ENCODE results near the gene VDR.

The VDR gene

GRCh38 chr12:47858511-47859266, 46.1 kb downstream of the VDR start:
- no peak for DNase-seq (ENCODE audit: low read depth)
- TF ChIP-seq CTCF (conservative IDR thresholded peaks at IDR 0.05; ENCODE audit: low read depth, low read length), result no peak
- H3K4me3 ChIP-seq (ENCODE audit: low read depth, low read length), result no peak overlapping the region

GRCh38 chr12:47856721-47857575, 47.8 kb downstream of the VDR start:
- no peak overlapping the region for H3K4me3 ChIP-seq (ENCODE audit: low read depth, low read length)
- no peak for TF ChIP-seq CTCF (conservative IDR thresholded peaks at IDR 0.05; ENCODE audit: low read depth, low read length)
- no peak for DNase-seq (ENCODE audit: low read depth)

GRCh38 chr12:47856094-47856493, 48.7 kb downstream of the VDR start:
- TF ChIP-seq CTCF (conservative IDR thresholded peaks at IDR 0.05; ENCODE audit: low read depth, low read length), result no peak
- no peak overlapping the region for H3K4me3 ChIP-seq (ENCODE audit: low read depth, low read length)
- no peak for DNase-seq (ENCODE audit: low read depth)

- TF ChIP-seq CTCF (conservative IDR thresholded peaks at IDR 0.05; ENCODE audit: low read depth, low read length), result no peak
- no peak overlapping the region for H3K4me3 ChIP-seq (ENCODE audit: low read depth, low read length)
- DNase-seq (ENCODE audit: low read depth), result no peak
These were observed 49.3 kb downstream of the VDR start for GRCh38 chr12:47855502-47855901.

DNA sequence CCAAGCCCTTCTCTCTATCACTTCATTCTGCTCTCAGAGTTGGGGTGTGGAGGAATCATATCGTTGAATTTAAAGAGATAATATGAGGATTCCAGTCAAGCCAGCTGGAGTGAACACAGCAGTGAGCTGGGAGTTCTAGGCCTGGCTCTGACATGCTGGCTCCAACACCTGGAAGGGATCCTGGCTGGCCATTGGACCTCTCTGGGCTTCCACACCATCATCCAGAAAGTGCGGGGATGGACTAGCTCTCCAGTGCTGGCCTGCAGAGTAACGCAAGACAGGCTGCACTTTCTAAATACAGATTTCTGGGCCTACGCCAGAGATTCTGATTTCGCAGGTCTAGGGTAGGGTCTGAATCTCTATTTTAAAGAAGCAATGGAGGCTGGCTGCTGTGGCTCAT, 50.3 kb downstream of the VDR start:
- DNase-seq (ENCODE audit: low read depth), result no peak
- no peak overlapping the region for H3K4me3 ChIP-seq (ENCODE audit: low read depth, low read length)
- no peak for TF ChIP-seq CTCF (conservative IDR thresholded peaks at IDR 0.05; ENCODE audit: low read depth, low read length)

DNA sequence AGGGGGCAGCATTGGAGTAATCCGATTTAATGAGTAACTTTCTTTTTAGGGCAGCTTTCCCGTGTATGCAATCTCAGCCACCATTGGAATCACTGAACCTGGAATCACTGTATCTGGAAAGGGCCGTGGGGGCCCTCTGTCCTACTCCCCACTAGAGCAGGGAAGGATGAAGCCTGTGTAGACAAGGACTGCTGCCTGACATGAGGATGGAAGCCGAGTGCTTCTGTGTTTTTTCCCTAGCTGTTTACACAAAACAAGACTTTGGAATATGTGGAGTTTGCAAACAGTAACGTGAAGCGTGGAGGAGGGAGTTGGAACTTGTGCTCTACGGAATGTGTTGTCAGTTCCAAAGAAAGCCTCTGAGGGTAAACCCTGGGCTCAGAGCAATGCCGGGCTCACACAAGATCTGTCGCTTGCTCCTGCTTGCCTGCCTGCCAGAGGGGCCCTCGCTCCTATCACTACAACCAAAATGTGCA, 52.7 kb downstream of the VDR start:
- no peak overlapping the region for H3K4me3 ChIP-seq (ENCODE audit: low read depth, low read length)
- no peak for DNase-seq (ENCODE audit: low read depth)
- TF ChIP-seq CTCF (conservative IDR thresholded peaks at IDR 0.05; ENCODE audit: low read depth, low read length), result no peak
